Uterus (tissue), 4 donors: Measurements from ENCODE around the gene ABHD4. TPM values are rescaled to one million over a fixed set of nuclear protein-coding genes. Genes with fewer than 3 reads are reported as not detected.
"Not testable (repeated sequence)": the region's sequence is repeated elsewhere in the genome, so short reads cannot be mapped to it uniquely, and the experiment has no call there.

Experiments used
- DNase-seq, 2 donors: peaks; one replicate each; pipeline ENCODE4 v3.0.0-alpha.2; 2019 to 2020
- H3K27ac ChIP-seq, 2 donors: fragments of 200-600 bp; sonication (generic); 1 replicate in 1 of 2; 2 replicates in 1 of 2; pipeline ENCODE4 v1.5.1; 2016 to 2018
- H3K27me3 ChIP-seq, 2 donors: fragments of 200-600 bp; sonication (generic); one replicate each; pipeline ENCODE4 v1.5.1; 2018 to 2019; ENCODE audit warnings: control low read depth in 1 of 2
- H3K36me3 ChIP-seq, 2 donors: fragments of 200-600 bp; sonication (generic); one replicate each; pipeline ENCODE4 v1.5.1; 2019; ENCODE audit warnings: control low read depth in 1 of 2
- H3K4me1 ChIP-seq, 2 donors: fragments of 200-600 bp; sonication (generic); one replicate each; pipeline ENCODE4 v1.5.1; 2018 to 2019; ENCODE audit warnings: control low read depth in 1 of 2
- H3K4me3 ChIP-seq, 2 donors: fragments of 200-600 bp; sonication (generic); 1 replicate in 1 of 2; 2 replicates in 1 of 2; pipeline ENCODE4 v1.5.1; 2018 to 2019; ENCODE audit warnings: mild to moderate bottlenecking in 1 of 2
- H3K9me3 ChIP-seq, 2 donors: fragments of 200-600 bp; sonication (generic); one replicate each; pipeline ENCODE4 v1.5.1; 2019; ENCODE audit warnings: control low read depth in 1 of 2
- CTCF ChIP-seq, 4 experiments: fragments of 200-600 bp in 2 of 4; fragments of 450-650 bp in 2 of 4; sonication (generic) in 2 of 4; IDR thresholded peaks; one replicate each; pipeline ENCODE4 v1.5.1; 2016 to 2019; ENCODE audit warnings: antibody characterized with exemption in 4 of 4, mild to moderate bottlenecking in 2 of 4, moderate library complexity in 1 of 4
- POLR2A ChIP-seq, 2 donors: fragments of 450-650 bp; IDR thresholded peaks; one replicate each; pipeline ENCODE4 v1.6.1; 2016; ENCODE audit warnings: antibody characterized with exemption in 2 of 2, mild to moderate bottlenecking in 1 of 2, moderate library complexity in 1 of 2
- intact Hi-C: fragments of 100-400 bp; cut with DNase I; formaldehyde crosslinking; loops from one replicate; pipeline ENCODE4 v1.15.1; 2023; ENCODE audit warnings: low total_unique reads
- total RNA-seq, 4 donors: library from RNA; depleted of rRNA in 3 of 4; stranded (reverse); fragments of >200 nt in 3 of 4; gene quantifications; one replicate each; pipeline versions ENCODE4 v1.1.0 to v1.2.4, GENCODE V29; 2014 to 2023
- donor health status: DM: yes; HTN: yes; CAD: no.

The ABHD4 gene
- total RNA-seq, 4 donors from 2014 or later, result 17.9 to 40.0 (median 28.6) TPM

- Histone ChIP-seq H3K4me3 (no peak overlapping the region), H3K9me3 (no peaks in the 10 kb centered on the region), H3K4me1 (no peaks in the 10 kb centered on the region), H3K36me3 (no peaks in the 10 kb centered on the region), H3K27ac (peak overlapping the region in 1 of 2 donors; percentile 73), H3K27me3 (no peaks in the 10 kb centered on the region)
- TF ChIP-seq CTCF (IDR thresholded peaks at IDR 0.05) (no peak), POLR2A (IDR thresholded peaks at IDR 0.05) (no peak)
- intact Hi-C loops, result no loop called here
- no peak for DNase-seq
Observed at GRCh38 chr14:22613106-22613695, 15.1 kb downstream of the ABHD4 start.

- Histone ChIP-seq H3K4me3 (no peak overlapping the region), H3K36me3 (no peaks in the 10 kb centered on the region), H3K9me3 (no peaks in the 10 kb centered on the region), H3K4me1 (no peaks in the 10 kb centered on the region), H3K27ac (peak overlapping the region; percentile 24 to 73), H3K27me3 (no peaks in the 10 kb centered on the region)
- no peak for TF ChIP-seq POLR2A (IDR thresholded peaks at IDR 0.05)
- no peak for TF ChIP-seq CTCF (IDR thresholded peaks at IDR 0.05)
- no peak for DNase-seq
- intact Hi-C loops, result no loop called here
Observed at GRCh38 chr14:22613736-22614239, 15.7 kb downstream of the ABHD4 start.

- no peak for TF ChIP-seq CTCF (IDR thresholded peaks at IDR 0.05)
- no peak for TF ChIP-seq POLR2A (IDR thresholded peaks at IDR 0.05)
- no peaks in the 10 kb centered on the region for H3K36me3 ChIP-seq
- H3K4me1 ChIP-seq, result no peaks in the 10 kb centered on the region
- H3K9me3 ChIP-seq, result no peaks in the 10 kb centered on the region
- intact Hi-C loops, result no loop called here
- H3K27ac ChIP-seq, result peak overlapping the region; percentile 24 to 73
- no peaks in the 10 kb centered on the region for H3K27me3 ChIP-seq
- DNase-seq, result no peak
- H3K4me3 ChIP-seq, result no peak overlapping the region
Observed at GRCh38 chr14:22614240-22614799, 16.2 kb downstream of the ABHD4 start.

GRCh38 chr14:22615765-22616164, 17.7 kb downstream of the ABHD4 start:
- H3K4me1 ChIP-seq, DNase-seq, H3K9me3 ChIP-seq, H3K4me3 ChIP-seq, H3K27ac ChIP-seq, intact Hi-C loops, H3K27me3 ChIP-seq, H3K36me3 ChIP-seq: not testable (repeated sequence)

- no peak overlapping the region for H3K4me3 ChIP-seq
- TF ChIP-seq CTCF (IDR thresholded peaks at IDR 0.05) (no peak), POLR2A (IDR thresholded peaks at IDR 0.05) (no peak)
- no peaks in the 10 kb centered on the region for H3K9me3 ChIP-seq
- no peaks in the 10 kb centered on the region for H3K27me3 ChIP-seq
- intact Hi-C loops, result no loop called here
- H3K36me3 ChIP-seq, result no peaks in the 10 kb centered on the region
- no peaks in the 10 kb centered on the region for H3K4me1 ChIP-seq
- no peak for DNase-seq
- H3K27ac ChIP-seq, result no peak overlapping the region
Observed at GRCh38 chr14:22622255-22622654, 24.2 kb downstream of the ABHD4 start.
